ENCODE results near the gene SP100. TPM values are rescaled to one million over a fixed set of nuclear protein-coding genes. Genes with fewer than 3 reads are reported as not detected.
"Not testable (repeated sequence)": the region's sequence is repeated elsewhere in the genome, so short reads cannot be mapped to it uniquely, and the experiment has no call there.

Gene SP100
- total and polyA plus RNA-seq, 2 donors (not counting 1 experiment from before 2014, with no cell fraction given): 106 to 120 TPM

DNA sequence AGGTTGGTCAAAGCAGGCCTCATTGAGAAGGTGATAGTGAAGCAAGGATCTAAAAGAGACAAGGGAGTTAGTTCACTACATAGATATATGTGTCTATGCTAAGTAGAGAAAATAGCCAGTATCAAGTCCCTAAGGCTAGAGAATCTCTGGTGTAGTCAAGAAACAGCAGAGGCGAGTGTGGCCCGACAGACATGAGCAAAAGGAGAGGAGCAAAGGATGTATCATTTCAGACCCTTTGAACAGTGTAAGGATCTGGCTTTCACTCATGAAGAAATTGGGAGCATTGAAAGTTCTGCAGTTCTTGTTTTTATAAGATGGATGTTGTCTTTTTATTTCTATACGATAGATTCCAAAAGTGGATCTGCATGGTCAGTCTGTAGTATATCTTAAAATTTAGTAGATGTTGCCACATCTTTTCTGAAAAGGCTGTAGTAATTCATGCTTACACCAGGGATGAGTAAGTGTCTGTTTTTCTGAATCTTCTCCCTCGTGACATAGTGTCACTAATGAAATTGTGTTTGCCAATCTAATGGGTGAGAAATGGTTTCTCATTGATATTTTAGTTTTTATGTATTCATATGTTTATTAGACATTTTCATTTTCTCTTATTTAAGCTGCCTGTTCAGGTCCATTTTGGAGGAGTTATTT lies 18.8 kb downstream of the SP100 start:
- Histone ChIP-seq H2AFZ (ENCODE audit: low read length) (no peak overlapping the region), H3K9ac (ENCODE audit: insufficient read depth, low read length) (no peak overlapping the region), H3K4me1 (ENCODE audit: control insufficient read depth, extremely low read depth, insufficient read depth, low read length) (peaks cover 6% of the 10 kb centered on the region), H4K20me1 (ENCODE audit: control insufficient read depth, extremely low read depth, insufficient read depth, low read length) (no peaks in the 10 kb centered on the region), H3K27me3 (ENCODE audit: control insufficient read depth, insufficient read depth, low read length) (no peaks in the 10 kb centered on the region), H3K36me3 (ENCODE audit: control insufficient read depth, insufficient read depth, low read length) (no peaks in the 10 kb centered on the region), H3K9me3 (ENCODE audit: control insufficient read depth, insufficient read depth, low read depth, low read length) (no peaks in the 10 kb centered on the region), H3K27ac (ENCODE audit: insufficient read depth, low read length) (no peak overlapping the region), H3K4me3 (replicated peaks in 1 of 4; ENCODE audit: control extremely low read depth in 1 of 4, insufficient read depth in 1 of 4, low read depth in 3 of 4, low read length in 4 of 4) (no peak overlapping the region), H3K4me2 (ENCODE audit: extremely low read depth, insufficient read depth, low read length) (no peak overlapping the region), H3K79me2 (ENCODE audit: control insufficient read depth, insufficient read depth, low read length) (peaks cover 52% of the 10 kb centered on the region)
- no peak for TF ChIP-seq EZH2 (IDR thresholded peaks at IDR 0.05; ENCODE audit: low read length, missing control alignments)
- TF ChIP-seq, protein P1, sequence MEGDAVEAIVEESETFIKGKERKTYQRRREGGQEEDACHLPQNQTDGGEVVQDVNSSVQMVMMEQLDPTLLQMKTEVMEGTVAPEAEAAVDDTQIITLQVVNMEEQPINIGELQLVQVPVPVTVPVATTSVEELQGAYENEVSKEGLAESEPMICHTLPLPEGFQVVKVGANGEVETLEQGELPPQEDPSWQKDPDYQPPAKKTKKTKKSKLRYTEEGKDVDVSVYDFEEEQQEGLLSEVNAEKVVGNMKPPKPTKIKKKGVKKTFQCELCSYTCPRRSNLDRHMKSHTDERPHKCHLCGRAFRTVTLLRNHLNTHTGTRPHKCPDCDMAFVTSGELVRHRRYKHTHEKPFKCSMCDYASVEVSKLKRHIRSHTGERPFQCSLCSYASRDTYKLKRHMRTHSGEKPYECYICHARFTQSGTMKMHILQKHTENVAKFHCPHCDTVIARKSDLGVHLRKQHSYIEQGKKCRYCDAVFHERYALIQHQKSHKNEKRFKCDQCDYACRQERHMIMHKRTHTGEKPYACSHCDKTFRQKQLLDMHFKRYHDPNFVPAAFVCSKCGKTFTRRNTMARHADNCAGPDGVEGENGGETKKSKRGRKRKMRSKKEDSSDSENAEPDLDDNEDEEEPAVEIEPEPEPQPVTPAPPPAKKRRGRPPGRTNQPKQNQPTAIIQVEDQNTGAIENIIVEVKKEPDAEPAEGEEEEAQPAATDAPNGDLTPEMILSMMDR (conservative IDR thresholded peaks at IDR 0.05 in 1 of 2, IDR thresholded peaks at IDR 0.05 in 1 of 2; ENCODE audit: low read depth in 1 of 2, low read length in 2 of 2): no peak
- no peak for DNase-seq (ENCODE audit: low read depth in 2 of 2)

DNA sequence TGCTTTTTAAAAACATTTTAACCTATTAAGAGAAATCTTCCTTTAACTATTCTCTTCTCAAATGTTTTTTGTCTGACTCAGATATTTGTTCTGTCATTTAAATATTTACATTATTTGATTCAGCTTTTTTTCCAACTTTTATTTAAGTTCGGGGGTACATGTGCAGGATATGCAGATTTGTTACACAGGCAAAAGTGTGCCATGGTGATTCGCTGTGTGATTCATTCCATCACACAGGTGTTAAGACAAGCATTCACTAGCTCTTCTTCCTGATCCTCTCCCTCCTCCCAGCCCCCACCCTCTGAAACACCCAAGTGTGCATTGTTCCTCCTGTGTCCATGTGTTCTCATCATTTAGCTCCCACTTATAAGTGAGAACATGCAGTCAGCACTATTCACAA lies 19.4 kb downstream of the SP100 start:
- Histone ChIP-seq H3K4me1 (ENCODE audit: control insufficient read depth, extremely low read depth, insufficient read depth, low read length) (peaks cover 6% of the 10 kb centered on the region), H3K79me2 (ENCODE audit: control insufficient read depth, insufficient read depth, low read length) (peaks cover 49% of the 10 kb centered on the region), H3K9ac (ENCODE audit: insufficient read depth, low read length) (no peak overlapping the region), H3K4me3 (replicated peaks in 1 of 4; ENCODE audit: control extremely low read depth in 1 of 4, insufficient read depth in 1 of 4, low read depth in 3 of 4, low read length in 4 of 4) (no peak overlapping the region), H4K20me1 (ENCODE audit: control insufficient read depth, extremely low read depth, insufficient read depth, low read length) (no peaks in the 10 kb centered on the region), H3K9me3 (ENCODE audit: control insufficient read depth, insufficient read depth, low read depth, low read length) (no peaks in the 10 kb centered on the region), H3K4me2 (ENCODE audit: extremely low read depth, insufficient read depth, low read length) (no peak overlapping the region), H2AFZ (ENCODE audit: low read length) (no peak overlapping the region), H3K27me3 (ENCODE audit: control insufficient read depth, insufficient read depth, low read length) (no peaks in the 10 kb centered on the region), H3K27ac (ENCODE audit: insufficient read depth, low read length) (no peak overlapping the region), H3K36me3 (ENCODE audit: control insufficient read depth, insufficient read depth, low read length) (no peaks in the 10 kb centered on the region)
- no peak for DNase-seq (ENCODE audit: low read depth in 2 of 2)
- TF ChIP-seq, protein P1 (conservative IDR thresholded peaks at IDR 0.05 in 1 of 2, IDR thresholded peaks at IDR 0.05 in 1 of 2; ENCODE audit: low read depth in 1 of 2, low read length in 2 of 2): no peak
- no peak for TF ChIP-seq EZH2 (IDR thresholded peaks at IDR 0.05; ENCODE audit: low read length, missing control alignments)

DNA sequence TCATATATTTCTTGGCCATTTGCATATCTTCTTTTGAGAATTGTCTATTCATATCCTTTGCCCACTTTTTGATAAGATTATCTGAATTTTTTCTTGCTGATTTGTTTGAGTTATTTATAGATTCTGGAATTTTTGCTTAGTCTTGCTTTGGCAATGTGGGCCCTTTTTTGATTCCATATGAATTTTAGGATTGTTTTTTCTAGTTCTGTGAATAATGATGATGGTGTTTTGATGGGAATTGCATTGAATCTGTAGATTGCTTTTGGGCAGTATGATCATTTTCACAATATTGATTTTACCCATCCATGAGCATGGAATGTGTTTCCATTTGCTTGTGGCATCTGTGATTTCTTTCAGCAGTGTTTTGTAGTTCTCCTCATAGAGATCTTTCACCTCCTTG lies 23.1 kb downstream of the SP100 start:
- H2AFZ ChIP-seq (ENCODE audit: low read length); H3K36me3 ChIP-seq (ENCODE audit: control insufficient read depth, insufficient read depth, low read length); H3K27me3 ChIP-seq (ENCODE audit: control insufficient read depth, insufficient read depth, low read length); H3K4me2 ChIP-seq (ENCODE audit: extremely low read depth, insufficient read depth, low read length); H3K9me3 ChIP-seq (ENCODE audit: control insufficient read depth, insufficient read depth, low read depth, low read length); H3K9ac ChIP-seq (ENCODE audit: insufficient read depth, low read length); H3K4me3 ChIP-seq (replicated peaks in 1 of 4; ENCODE audit: control extremely low read depth in 1 of 4, insufficient read depth in 1 of 4, low read depth in 3 of 4, low read length in 4 of 4); H3K27ac ChIP-seq (ENCODE audit: insufficient read depth, low read length); H4K20me1 ChIP-seq (ENCODE audit: control insufficient read depth, extremely low read depth, insufficient read depth, low read length): not testable (repeated sequence)
- Histone ChIP-seq H3K4me1 (ENCODE audit: control insufficient read depth, extremely low read depth, insufficient read depth, low read length) (peaks cover 11% of the 10 kb centered on the region), H3K79me2 (ENCODE audit: control insufficient read depth, insufficient read depth, low read length) (peaks cover 33% of the 10 kb centered on the region)
- peak in 1 of 2 donors; percentile 14 for DNase-seq (ENCODE audit: low read depth in 2 of 2)
